ENCODE data around the gene TNF. TPM values are rescaled to one million over a fixed set of nuclear protein-coding genes. Genes with fewer than 3 reads are reported as not detected.

Gene TNF
- polyA plus RNA-seq, 1 of the 3 experiments (the other 2 are of a cell fraction), result not detected

DNA sequence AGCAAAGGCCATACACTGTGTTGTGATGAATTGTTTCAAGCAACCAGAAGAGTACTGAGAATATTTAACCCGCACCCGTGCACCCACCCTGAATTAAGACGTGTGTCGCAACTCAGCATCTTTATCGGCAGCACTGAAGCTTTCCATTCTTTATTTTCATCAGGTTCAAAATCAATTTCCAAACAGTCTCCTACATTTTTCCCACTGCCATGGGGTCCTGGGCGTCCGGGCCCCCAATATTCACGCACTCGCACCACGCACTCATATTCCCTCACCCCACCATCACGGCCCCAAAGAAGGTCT lies 5.0 kb downstream of the TNF start:
- H3K79me2 ChIP-seq (ENCODE audit: insufficient read depth), result no peaks in the 10 kb centered on the region
- no peaks in the 10 kb centered on the region for H3K36me3 ChIP-seq (replicated peaks in 1 of 2; ENCODE audit: control insufficient read depth in 1 of 2, insufficient read depth in 2 of 2, low read length in 1 of 2)
- no peaks in the 10 kb centered on the region for H3K27me3 ChIP-seq (ENCODE audit: insufficient read depth)
- H3K4me1 ChIP-seq (ENCODE audit: control insufficient read depth in 1 of 2, insufficient read depth in 2 of 2, low read depth in 1 of 2, low read length in 1 of 2), result peaks cover 0 to 11% of the 10 kb centered on the region in 2 experiments; a peak in 1 of 4 replicates
- H3K9me2 ChIP-seq, result no peaks in the 10 kb centered on the region
- no peaks in the 10 kb centered on the region for H3F3A ChIP-seq (replicated peaks; ENCODE audit: insufficient read depth)
- ChIA-PET POLR2A (interaction anchor here (0.6 to 1.2 kb wide), 3 partner anchors 16 to 38 kb away, joined by 3 to 12 read pairs (median 5); partner anchors contain the start of gene DDX39B), CTCF (interaction anchor here (0.6 to 17.6 kb wide), 25 partner anchors 9 to 197 kb away, joined by 3 to 312 read pairs (median 5); partner anchors contain the start of genes ATP6V1G2, DDX39B, NCR3 and NFKBIL1)
- peak overlapping the region; percentile 88 for H3K9ac ChIP-seq
- TF ChIP-seq FOXM1 (IDR thresholded peaks at IDR 0.05; ENCODE audit: low read depth), result no peak
- no peak for TF ChIP-seq RXRA (IDR thresholded peaks at IDR 0.05; ENCODE audit: borderline replicate concordance, low read depth)
- no peak for TF ChIP-seq RAD21 (IDR thresholded peaks at IDR 0.05; ENCODE audit: low read length)
- TF ChIP-seq, protein P1, sequence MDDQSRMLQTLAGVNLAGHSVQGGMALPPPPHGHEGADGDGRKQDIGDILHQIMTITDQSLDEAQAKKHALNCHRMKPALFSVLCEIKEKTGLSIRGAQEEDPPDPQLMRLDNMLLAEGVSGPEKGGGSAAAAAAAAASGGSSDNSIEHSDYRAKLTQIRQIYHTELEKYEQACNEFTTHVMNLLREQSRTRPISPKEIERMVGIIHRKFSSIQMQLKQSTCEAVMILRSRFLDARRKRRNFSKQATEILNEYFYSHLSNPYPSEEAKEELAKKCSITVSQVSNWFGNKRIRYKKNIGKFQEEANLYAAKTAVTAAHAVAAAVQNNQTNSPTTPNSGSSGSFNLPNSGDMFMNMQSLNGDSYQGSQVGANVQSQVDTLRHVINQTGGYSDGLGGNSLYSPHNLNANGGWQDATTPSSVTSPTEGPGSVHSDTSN (IDR thresholded peaks at IDR 0.05), result no peak
- no peak for TF ChIP-seq POLR2AphosphoS5 (IDR thresholded peaks at IDR 0.05; ENCODE audit: low read depth, low read length)
- no peak for TF ChIP-seq ELF1 (IDR thresholded peaks at IDR 0.05)
- TF ChIP-seq, protein P2, sequence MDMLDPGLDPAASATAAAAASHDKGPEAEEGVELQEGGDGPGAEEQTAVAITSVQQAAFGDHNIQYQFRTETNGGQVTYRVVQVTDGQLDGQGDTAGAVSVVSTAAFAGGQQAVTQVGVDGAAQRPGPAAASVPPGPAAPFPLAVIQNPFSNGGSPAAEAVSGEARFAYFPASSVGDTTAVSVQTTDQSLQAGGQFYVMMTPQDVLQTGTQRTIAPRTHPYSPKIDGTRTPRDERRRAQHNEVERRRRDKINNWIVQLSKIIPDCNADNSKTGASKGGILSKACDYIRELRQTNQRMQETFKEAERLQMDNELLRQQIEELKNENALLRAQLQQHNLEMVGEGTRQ (IDR thresholded peaks at IDR 0.05; ENCODE audit: borderline replicate concordance, low read depth, low read length), result no peak
- no peak for TF ChIP-seq TCF12 (IDR thresholded peaks at IDR 0.05)
- TF ChIP-seq RFX5 (IDR thresholded peaks at IDR 0.05; ENCODE audit: low read length), result no peak
- no peak for TF ChIP-seq RCOR1 (IDR thresholded peaks at IDR 0.05; ENCODE audit: low read length)
- TF ChIP-seq, protein P3, sequence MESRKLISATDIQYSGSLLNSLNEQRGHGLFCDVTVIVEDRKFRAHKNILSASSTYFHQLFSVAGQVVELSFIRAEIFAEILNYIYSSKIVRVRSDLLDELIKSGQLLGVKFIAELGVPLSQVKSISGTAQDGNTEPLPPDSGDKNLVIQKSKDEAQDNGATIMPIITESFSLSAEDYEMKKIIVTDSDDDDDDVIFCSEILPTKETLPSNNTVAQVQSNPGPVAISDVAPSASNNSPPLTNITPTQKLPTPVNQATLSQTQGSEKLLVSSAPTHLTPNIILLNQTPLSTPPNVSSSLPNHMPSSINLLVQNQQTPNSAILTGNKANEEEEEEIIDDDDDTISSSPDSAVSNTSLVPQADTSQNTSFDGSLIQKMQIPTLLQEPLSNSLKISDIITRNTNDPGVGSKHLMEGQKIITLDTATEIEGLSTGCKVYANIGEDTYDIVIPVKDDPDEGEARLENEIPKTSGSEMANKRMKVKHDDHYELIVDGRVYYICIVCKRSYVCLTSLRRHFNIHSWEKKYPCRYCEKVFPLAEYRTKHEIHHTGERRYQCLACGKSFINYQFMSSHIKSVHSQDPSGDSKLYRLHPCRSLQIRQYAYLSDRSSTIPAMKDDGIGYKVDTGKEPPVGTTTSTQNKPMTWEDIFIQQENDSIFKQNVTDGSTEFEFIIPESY (IDR thresholded peaks at IDR 0.05; ENCODE audit: borderline replicate concordance, low read depth), result no peak
- TF ChIP-seq MEF2A (IDR thresholded peaks at IDR 0.05; ENCODE audit: borderline replicate concordance, low read depth), result no peak
- TF ChIP-seq, protein P4, sequence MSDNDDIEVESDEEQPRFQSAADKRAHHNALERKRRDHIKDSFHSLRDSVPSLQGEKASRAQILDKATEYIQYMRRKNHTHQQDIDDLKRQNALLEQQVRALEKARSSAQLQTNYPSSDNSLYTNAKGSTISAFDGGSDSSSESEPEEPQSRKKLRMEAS (IDR thresholded peaks at IDR 0.05; ENCODE audit: low read depth), result no peak
- no peak for TF ChIP-seq MXI1 (IDR thresholded peaks at IDR 0.05; ENCODE audit: low read depth, low read length)
- TF ChIP-seq, protein P5, sequence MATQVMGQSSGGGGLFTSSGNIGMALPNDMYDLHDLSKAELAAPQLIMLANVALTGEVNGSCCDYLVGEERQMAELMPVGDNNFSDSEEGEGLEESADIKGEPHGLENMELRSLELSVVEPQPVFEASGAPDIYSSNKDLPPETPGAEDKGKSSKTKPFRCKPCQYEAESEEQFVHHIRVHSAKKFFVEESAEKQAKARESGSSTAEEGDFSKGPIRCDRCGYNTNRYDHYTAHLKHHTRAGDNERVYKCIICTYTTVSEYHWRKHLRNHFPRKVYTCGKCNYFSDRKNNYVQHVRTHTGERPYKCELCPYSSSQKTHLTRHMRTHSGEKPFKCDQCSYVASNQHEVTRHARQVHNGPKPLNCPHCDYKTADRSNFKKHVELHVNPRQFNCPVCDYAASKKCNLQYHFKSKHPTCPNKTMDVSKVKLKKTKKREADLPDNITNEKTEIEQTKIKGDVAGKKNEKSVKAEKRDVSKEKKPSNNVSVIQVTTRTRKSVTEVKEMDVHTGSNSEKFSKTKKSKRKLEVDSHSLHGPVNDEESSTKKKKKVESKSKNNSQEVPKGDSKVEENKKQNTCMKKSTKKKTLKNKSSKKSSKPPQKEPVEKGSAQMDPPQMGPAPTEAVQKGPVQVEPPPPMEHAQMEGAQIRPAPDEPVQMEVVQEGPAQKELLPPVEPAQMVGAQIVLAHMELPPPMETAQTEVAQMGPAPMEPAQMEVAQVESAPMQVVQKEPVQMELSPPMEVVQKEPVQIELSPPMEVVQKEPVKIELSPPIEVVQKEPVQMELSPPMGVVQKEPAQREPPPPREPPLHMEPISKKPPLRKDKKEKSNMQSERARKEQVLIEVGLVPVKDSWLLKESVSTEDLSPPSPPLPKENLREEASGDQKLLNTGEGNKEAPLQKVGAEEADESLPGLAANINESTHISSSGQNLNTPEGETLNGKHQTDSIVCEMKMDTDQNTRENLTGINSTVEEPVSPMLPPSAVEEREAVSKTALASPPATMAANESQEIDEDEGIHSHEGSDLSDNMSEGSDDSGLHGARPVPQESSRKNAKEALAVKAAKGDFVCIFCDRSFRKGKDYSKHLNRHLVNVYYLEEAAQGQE (IDR thresholded peaks at IDR 0.05; ENCODE audit: low read depth, low read length), result no peak
- TF ChIP-seq TEAD4 (IDR thresholded peaks at IDR 0.05; ENCODE audit: borderline replicate concordance, insufficient read depth), result no peak
- no peak for TF ChIP-seq FOSL2 (IDR thresholded peaks at IDR 0.05; ENCODE audit: borderline replicate concordance, low read depth)
- TF ChIP-seq YY1 (IDR thresholded peaks at IDR 0.05; ENCODE audit: low read depth), result no peak
- TF ChIP-seq GATA2 (CRISPR knock-in tag; IDR thresholded peaks at IDR 0.05), result no peak
- peak overlapping the region; percentile 63 to 96 for H3K4me3 ChIP-seq (ENCODE audit: low read depth in 2 of 2, low read length in 1 of 2)
- no peak overlapping the region for H3K27ac ChIP-seq (ENCODE audit: low read depth in 2 of 2, low read length in 1 of 2)
- no peak for DNase-seq
- peak overlapping the region; percentile 99 for H3K4me2 ChIP-seq
- no peaks in the 10 kb centered on the region for H4K20me1 ChIP-seq (ENCODE audit: insufficient read depth)
- no peaks in the 10 kb centered on the region for H3K9me3 ChIP-seq
- 74% methylated on average over 11 of the region's 11 CpGs for WGBS (ENCODE audit: low lambda C conversion rate)
- H2AFZ ChIP-seq (ENCODE audit: low read depth), result peak overlapping the region; percentile 99
